PC-3 (cell line): ENCODE data around the gene SAMMSON.

Experiments used
- CTCF ChIP-seq: fragments of 300-600 bp; sonication (generic); conservative IDR thresholded peaks from 2 replicates; pipeline ENCODE4 v1.5.1; 2017; ENCODE audit warnings: antibody characterized with exemption, low read depth, mild to moderate bottlenecking, low read length
- EZH2 ChIP-seq: fragments of 300-600 bp; sonication (generic); IDR thresholded peaks from one replicate; pipeline ENCODE4 v1.6.1; 2017; ENCODE audit warnings: antibody characterized with exemption, mild to moderate bottlenecking, low read length; ENCODE audit not compliant: unreplicated experiment

GRCh38 chr3:70090322-70090913 is 90.9 kb downstream of the SAMMSON start:
- TF ChIP-seq CTCF (peak; percentile 66), EZH2 (no peak)
